ENCODE measurements around the gene DDOST.

DDOST gene

DNA sequence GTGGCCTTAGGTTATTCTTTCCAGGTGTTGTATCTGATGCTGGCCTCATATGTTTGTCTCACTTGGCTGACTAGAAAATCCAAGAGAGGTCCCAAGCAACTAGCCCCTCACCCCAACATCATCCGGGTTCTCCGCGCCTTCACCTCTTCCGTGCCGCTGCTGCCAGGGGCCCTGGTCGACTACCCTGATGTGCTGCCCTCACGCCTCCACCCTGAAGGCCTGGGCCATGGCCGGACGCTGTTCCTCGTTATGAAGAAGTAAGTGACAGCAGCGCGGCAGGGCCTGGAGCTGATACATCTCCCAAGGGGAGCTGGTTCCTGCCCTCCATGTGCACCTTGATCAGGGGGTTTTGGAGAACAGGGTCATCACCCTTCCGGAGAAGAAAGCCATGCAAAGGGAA, 16.8 kb downstream of the DDOST start:
- H3K4me3 Mint-ChIP-seq, result no peak overlapping the region
- ATAC-seq (replicated peaks; ENCODE audit: extremely low read depth, poor library complexity, severe bottlenecking), result no peak

DNA sequence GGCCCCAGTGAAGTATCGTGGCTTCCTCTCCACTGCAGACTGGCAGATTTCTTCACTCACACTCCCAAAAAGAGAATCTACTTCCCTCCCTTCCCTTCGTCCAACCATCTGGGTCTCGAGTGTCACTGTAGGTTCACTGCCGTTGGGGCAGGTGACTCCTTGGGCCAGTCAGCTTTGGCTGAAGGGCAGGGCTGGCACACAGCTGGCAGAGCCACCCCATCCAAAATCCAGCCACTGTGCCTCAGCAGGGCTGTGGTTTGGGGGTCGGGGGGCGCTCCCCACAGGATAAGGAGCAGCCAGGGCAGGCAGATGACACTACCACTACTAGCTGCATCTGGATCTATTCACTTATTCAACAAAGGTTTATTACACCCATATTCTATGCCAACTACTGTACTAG, 18.1 kb downstream of the DDOST start:
- DNase-seq (ENCODE audit: low spot score in 2 of 2), result no peak
- Mint-ChIP-seq H3K4me3 (no peak overlapping the region), H3K27ac (ENCODE audit: low read depth) (no peak overlapping the region), H3K9me3 (no peaks in the 10 kb centered on the region), H3K4me1 (peaks cover 11% of the 10 kb centered on the region), H3K27me3 (no peaks in the 10 kb centered on the region), H3K36me3 (ENCODE audit: insufficient read depth) (peaks cover 8% of the 10 kb centered on the region)
- no peak for ATAC-seq (replicated peaks; ENCODE audit: extremely low read depth, poor library complexity, severe bottlenecking)

More for the DNA sequence above, 16.8 kb downstream of the DDOST start:
- no peak overlapping the region for H3K27ac Mint-ChIP-seq (ENCODE audit: low read depth)
- no peak for DNase-seq (ENCODE audit: low spot score in 2 of 2)
- H3K36me3 Mint-ChIP-seq (ENCODE audit: insufficient read depth), result peaks cover 11% of the 10 kb centered on the region
- no peaks in the 10 kb centered on the region for H3K27me3 Mint-ChIP-seq
- H3K9me3 Mint-ChIP-seq, result no peaks in the 10 kb centered on the region
- peaks cover 6% of the 10 kb centered on the region for H3K4me1 Mint-ChIP-seq

DNA sequence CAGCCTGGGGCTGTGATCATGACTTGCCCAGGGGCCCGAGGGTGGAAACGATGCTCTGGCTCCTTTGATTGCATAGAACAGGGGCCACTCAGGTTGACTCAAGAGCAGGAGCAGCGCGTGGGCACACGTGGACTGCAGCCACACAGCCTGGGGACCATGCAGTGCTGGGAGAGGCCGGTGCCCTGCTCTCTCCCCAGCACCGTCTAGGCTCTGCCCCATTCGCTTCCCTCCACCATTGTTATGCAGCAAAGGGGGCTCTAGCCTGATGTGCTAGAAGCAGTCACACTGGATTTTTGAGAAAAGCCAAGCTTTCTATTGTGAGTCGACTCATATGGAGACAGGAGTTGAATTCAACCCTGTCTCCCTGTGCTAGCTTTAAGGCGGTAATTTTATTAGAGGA, 19.2 kb downstream of the DDOST start:
- ATAC-seq (replicated peaks; ENCODE audit: extremely low read depth, poor library complexity, severe bottlenecking), result no peak
- Mint-ChIP-seq H3K36me3 (ENCODE audit: insufficient read depth) (peaks cover 11% of the 10 kb centered on the region), H3K9me3 (no peaks in the 10 kb centered on the region), H3K4me1 (peaks cover 11% of the 10 kb centered on the region), H3K27me3 (no peaks in the 10 kb centered on the region), H3K27ac (ENCODE audit: low read depth) (no peak overlapping the region), H3K4me3 (no peak overlapping the region)
- no peak for DNase-seq (ENCODE audit: low spot score in 2 of 2)

DNA sequence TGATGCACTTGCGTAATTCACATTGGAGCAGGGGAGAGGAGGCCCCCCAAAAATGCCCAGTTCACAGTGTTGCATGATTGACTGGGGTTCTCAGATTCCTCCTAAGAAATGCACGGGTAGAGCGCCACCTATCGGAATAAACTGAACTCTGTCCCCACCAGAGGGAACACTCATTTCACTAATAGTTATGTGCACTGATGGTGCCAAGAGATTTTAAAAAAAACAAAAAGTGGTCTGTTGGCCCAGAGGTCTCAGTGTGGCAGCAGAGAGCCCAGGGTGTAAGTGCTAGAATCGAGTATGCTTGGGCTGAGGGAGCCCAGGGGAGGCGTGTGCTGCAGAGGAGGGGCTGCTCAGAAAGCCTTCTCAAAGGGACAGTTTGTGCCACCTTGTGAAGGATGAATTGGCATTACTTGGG, 21.0 kb downstream of the DDOST start:
- no peaks in the 10 kb centered on the region for H3K27me3 Mint-ChIP-seq
- H3K4me1 Mint-ChIP-seq, result peaks cover 17% of the 10 kb centered on the region
- H3K4me3 Mint-ChIP-seq, result no peak overlapping the region
- ATAC-seq (replicated peaks; ENCODE audit: extremely low read depth, poor library complexity, severe bottlenecking) (peak; percentile 43), DNase-seq (ENCODE audit: low spot score in 2 of 2) (peak; percentile 44)
- H3K9me3 Mint-ChIP-seq, result no peaks in the 10 kb centered on the region
- H3K27ac Mint-ChIP-seq (ENCODE audit: low read depth), result peak overlapping the region; percentile 27
- peaks cover 8% of the 10 kb centered on the region for H3K36me3 Mint-ChIP-seq (ENCODE audit: insufficient read depth)

DNA sequence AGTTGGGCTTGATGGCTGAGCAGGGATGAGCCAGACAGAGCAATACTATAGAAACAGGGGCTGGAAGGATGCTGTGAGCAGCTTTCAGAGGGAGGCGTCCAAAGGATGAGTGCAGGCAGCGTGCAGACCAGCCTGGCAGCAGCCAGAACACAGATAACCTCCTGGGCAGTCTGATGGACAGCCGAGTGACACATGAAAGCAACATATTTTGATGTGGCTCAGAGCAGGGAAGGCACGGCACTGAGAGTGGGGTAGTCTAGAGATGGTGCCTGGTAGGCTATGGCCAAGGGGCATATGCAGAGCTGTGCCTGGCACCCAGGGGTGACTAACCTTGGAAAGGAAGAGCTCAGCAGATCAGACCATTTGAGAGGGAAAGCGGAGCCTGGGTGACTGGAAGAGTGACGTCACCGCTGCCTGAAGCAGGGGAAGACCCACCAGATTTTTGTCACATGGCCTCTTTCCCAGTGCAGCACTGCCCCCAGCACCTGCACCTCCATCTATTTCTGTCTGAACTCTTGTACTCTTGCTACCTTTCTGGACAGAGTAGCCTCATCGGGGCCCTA, 24.3 kb downstream of the DDOST start:
- no peak for ATAC-seq (replicated peaks; ENCODE audit: extremely low read depth, poor library complexity, severe bottlenecking)
- H3K4me1 Mint-ChIP-seq, result peaks cover 29% of the 10 kb centered on the region
- no peaks in the 10 kb centered on the region for H3K27me3 Mint-ChIP-seq
- H3K36me3 Mint-ChIP-seq (ENCODE audit: insufficient read depth), result peaks cover 12% of the 10 kb centered on the region
- no peak overlapping the region for H3K27ac Mint-ChIP-seq (ENCODE audit: low read depth)
- no peak overlapping the region for H3K4me3 Mint-ChIP-seq
- DNase-seq (ENCODE audit: low spot score in 2 of 2), result no peak
- H3K9me3 Mint-ChIP-seq, result no peaks in the 10 kb centered on the region

DNA sequence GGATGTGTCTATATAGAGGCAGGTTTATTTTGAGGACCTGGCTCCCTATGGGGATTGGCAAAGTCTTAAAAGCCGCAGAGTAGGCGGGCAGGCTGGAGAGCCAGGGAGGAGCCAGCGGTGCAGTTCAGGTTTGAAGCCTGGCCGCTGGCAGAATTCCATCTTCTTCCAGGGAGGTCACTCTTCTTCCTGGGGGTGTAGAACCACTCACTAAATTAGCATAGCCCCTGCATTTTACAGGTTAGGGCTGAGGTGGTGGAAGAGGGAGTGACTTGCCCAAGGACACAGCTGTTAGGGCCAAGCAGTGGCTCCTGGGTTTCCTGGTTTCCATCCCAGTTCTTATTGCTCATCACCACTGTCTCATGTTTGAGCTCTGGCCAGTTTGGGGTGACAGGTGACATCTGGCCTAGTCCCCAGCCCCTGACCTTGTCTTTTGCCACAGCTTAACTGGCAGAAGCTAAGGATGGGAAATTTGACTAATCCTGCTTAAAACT, 26.5 kb downstream of the DDOST start:
- Mint-ChIP-seq H3K4me1 (peaks cover 23% of the 10 kb centered on the region), H3K4me3 (peak overlapping the region; percentile 88), H3K27me3 (no peaks in the 10 kb centered on the region), H3K36me3 (ENCODE audit: insufficient read depth) (peaks cover 12% of the 10 kb centered on the region), H3K27ac (ENCODE audit: low read depth) (peak overlapping the region; percentile 61), H3K9me3 (no peaks in the 10 kb centered on the region)
- ATAC-seq (replicated peaks; ENCODE audit: extremely low read depth, poor library complexity, severe bottlenecking) (peak; percentile 30), DNase-seq (ENCODE audit: low spot score in 2 of 2) (no peak)

DNA sequence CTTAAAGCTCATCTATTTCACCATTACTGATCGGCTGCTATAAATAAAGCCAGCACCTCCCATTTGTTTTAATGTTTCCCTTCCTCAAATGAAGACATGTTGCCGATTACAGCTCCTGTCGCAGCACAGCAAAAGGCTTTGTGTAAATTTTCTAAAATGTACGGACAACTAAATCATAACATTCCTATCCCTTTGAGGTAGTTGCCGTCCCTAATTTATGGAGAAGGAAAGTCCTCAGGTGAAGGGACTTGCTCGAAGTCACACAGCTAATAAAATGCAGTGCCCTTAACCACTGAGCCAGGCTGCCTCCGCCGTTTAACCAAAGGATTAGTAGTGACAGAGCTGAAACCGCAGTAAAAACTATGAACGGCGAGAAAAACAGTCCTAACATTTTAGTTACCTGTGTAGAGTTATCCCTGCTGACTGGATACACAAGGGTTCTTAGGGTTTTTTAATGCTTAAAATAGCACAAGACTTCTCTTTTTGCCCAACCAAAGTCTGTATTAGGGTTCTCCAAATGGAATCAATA, 27.0 kb downstream of the DDOST start:
- H3K9me3 Mint-ChIP-seq, result no peaks in the 10 kb centered on the region
- DNase-seq (ENCODE audit: low spot score in 2 of 2) (no peak), ATAC-seq (replicated peaks; ENCODE audit: extremely low read depth, poor library complexity, severe bottlenecking) (peak; percentile 10)
- peak overlapping the region; percentile 88 for H3K4me3 Mint-ChIP-seq
- no peaks in the 10 kb centered on the region for H3K27me3 Mint-ChIP-seq
- H3K27ac Mint-ChIP-seq (ENCODE audit: low read depth), result peak overlapping the region; percentile 61
- peaks cover 21% of the 10 kb centered on the region for H3K4me1 Mint-ChIP-seq
- peaks cover 12% of the 10 kb centered on the region for H3K36me3 Mint-ChIP-seq (ENCODE audit: insufficient read depth)

DNA sequence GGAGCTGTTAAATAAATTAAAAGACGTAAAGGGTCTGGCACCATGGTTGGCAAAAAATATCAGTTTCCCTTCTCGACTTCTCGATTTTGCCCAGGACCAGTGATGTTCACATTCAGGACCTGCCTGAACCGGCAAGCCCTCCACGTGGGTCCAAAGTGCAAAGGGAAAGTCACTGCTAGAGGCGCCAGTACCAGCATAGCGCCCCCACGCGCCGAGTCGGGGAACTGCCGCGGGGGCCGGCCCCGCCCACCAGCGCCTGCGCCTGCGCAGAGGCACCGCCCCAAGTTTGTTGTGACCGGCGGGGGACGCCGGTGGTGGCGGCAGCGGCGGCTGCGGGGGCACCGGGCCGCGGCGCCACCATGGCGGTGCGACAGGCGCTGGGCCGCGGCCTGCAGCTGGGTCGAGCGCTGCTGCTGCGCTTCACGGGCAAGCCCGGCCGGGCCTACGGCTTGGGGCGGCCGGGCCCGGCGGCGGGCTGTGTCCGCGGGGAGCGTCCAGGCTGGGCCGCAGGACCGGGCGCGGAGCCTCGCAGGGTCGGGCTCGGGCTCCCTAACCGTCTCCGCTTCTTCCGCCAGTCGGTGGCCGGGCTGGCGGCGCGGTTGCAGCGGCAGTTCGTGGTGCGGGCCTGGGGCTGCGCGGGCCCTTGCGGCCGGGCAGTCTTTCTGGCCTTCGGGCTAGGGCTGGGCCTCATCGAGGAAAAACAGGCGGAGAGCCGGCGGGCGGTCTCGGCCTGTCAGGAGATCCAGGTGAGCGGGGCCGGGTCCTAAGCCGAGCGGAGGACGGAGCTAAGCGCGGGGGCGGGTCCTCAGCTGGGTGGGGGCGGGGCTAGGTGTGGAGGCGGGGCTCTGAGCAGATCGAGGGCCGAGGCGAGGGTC, 27.7 kb downstream of the DDOST start, which contains the start of gene PINK1:
Gene PINK1 (plus strand): TSS at position 269 of the 875 bp plus-strand sequence. CDS start 91 bp downstream, at position 360.
- H3K27me3 Mint-ChIP-seq, result no peaks in the 10 kb centered on the region
- peak within 1 kb of the TSS; percentile 88 for H3K4me3 Mint-ChIP-seq
- no peaks in the 10 kb centered on the region for H3K9me3 Mint-ChIP-seq
- H3K4me1 Mint-ChIP-seq, result peaks cover 18% of the 10 kb centered on the region
- DNase-seq (ENCODE audit: low spot score in 2 of 2) (peak; percentile 90 to 98), ATAC-seq (replicated peaks; ENCODE audit: extremely low read depth, poor library complexity, severe bottlenecking) (peak; percentile 90)
- H3K27ac Mint-ChIP-seq (ENCODE audit: low read depth), result peak within 1 kb of the TSS; percentile 61
- peaks cover 12% of the 10 kb centered on the region for H3K36me3 Mint-ChIP-seq (ENCODE audit: insufficient read depth)

DNA sequence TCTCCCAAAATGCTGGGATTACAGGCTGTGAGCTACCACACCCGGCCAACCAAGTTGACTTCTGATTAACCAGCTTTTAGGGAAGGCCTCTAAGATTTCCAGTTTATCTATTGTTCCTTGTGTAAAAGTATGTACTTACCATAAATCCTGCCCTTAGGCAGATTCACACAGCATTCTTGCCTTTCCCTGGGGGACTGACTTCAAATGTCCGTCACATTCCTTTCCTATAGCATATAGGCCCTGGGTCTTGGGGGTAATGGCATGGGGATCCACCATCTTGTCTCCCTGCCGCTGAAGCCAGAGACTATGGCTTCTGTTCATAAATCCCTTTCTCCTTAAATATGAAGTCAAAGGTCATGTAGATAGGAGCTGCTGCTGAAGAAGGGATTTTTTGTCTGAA, 28.8 kb downstream of the DDOST start:
- Mint-ChIP-seq H3K9me3 (no peaks in the 10 kb centered on the region), H3K4me3 (peak overlapping the region; percentile 88), H3K36me3 (ENCODE audit: insufficient read depth) (peaks cover 9% of the 10 kb centered on the region), H3K4me1 (peaks cover 18% of the 10 kb centered on the region), H3K27me3 (no peaks in the 10 kb centered on the region), H3K27ac (ENCODE audit: low read depth) (no peak overlapping the region)
- ATAC-seq (replicated peaks; ENCODE audit: extremely low read depth, poor library complexity, severe bottlenecking), result no peak
- no peak for DNase-seq (ENCODE audit: low spot score in 2 of 2)

DNA sequence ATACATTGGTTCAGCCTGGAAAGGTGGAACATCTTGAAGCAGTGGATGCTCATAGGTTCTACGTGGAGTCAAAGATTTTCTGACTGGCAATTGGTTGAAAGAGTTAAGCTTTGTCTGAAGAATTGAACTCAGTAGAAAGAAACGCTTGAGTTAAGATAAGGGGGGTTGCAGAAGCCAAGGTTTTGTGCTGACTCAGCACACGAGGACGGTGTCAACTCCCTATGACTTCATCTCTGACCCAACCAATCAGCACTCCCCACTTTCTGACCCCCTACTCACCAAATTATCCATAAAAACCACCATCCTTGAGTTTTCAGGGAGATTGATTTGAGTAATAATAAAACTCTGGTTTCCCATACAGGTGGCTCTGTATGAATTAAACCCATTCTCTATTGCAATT, 30.4 kb downstream of the DDOST start:
- DNase-seq (ENCODE audit: low spot score in 2 of 2) (no peak), ATAC-seq (replicated peaks; ENCODE audit: extremely low read depth, poor library complexity, severe bottlenecking) (no peak)
- Mint-ChIP-seq H3K9me3 (no peaks in the 10 kb centered on the region), H3K4me3 (no peak overlapping the region), H3K36me3 (ENCODE audit: insufficient read depth) (peaks cover 4% of the 10 kb centered on the region), H3K4me1 (peaks cover 12% of the 10 kb centered on the region), H3K27ac (ENCODE audit: low read depth) (no peak overlapping the region), H3K27me3 (no peaks in the 10 kb centered on the region)

DNA sequence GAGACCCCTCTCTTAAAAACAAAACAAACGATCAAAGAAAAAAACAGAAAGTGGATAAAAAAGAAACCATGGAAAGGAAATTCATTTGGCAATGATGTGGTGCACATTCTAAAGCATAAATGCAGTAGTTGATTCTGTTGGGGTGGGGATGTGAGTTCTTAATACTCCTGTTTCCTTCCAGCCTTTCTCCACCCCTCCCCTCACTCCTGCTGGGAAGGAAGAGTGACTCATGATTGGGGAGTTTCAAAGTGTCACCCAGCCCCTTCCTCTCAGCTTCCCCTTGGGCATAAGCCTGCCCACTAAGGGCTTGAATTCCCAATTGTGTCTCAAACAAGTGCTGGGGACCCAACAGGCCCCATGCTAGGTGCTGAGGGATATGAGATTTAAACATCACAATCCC, 34.6 kb downstream of the DDOST start:
- ATAC-seq (replicated peaks; ENCODE audit: extremely low read depth, poor library complexity, severe bottlenecking) (no peak), DNase-seq (ENCODE audit: low spot score in 2 of 2) (no peak)
- H3K4me3 Mint-ChIP-seq, result no peak overlapping the region
- no peaks in the 10 kb centered on the region for H3K9me3 Mint-ChIP-seq
- no peaks in the 10 kb centered on the region for H3K36me3 Mint-ChIP-seq (ENCODE audit: insufficient read depth)
- H3K27ac Mint-ChIP-seq (ENCODE audit: low read depth), result no peak overlapping the region
- no peaks in the 10 kb centered on the region for H3K27me3 Mint-ChIP-seq
- no peaks in the 10 kb centered on the region for H3K4me1 Mint-ChIP-seq

DNA sequence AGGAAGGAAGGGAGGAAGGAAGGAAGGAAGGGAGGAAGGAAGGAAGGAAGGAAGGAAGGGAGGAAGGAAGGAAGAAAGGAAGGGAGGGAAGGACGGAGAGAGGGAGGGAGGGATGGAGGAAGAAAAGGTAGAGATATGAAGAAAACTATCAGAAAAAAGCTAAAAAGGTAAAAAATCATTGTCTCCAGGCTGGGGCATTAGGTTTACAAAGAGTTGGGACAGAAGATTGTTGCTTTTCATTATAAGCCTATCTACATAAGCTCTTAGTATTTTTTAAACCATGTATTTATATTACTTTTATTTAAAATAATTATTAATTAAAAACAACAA, 35.1 kb downstream of the DDOST start:
- Mint-ChIP-seq H3K9me3 (no peaks in the 10 kb centered on the region), H3K27ac (ENCODE audit: low read depth) (no peak overlapping the region), H3K27me3 (no peaks in the 10 kb centered on the region), H3K4me1 (no peaks in the 10 kb centered on the region), H3K4me3 (no peak overlapping the region), H3K36me3 (ENCODE audit: insufficient read depth) (no peaks in the 10 kb centered on the region)
- DNase-seq (ENCODE audit: low spot score in 2 of 2) (no peak), ATAC-seq (replicated peaks; ENCODE audit: extremely low read depth, poor library complexity, severe bottlenecking) (no peak)
